Measurements from ENCODE around the gene MAPKAP1.

- TF ChIP-seq, protein P1, sequence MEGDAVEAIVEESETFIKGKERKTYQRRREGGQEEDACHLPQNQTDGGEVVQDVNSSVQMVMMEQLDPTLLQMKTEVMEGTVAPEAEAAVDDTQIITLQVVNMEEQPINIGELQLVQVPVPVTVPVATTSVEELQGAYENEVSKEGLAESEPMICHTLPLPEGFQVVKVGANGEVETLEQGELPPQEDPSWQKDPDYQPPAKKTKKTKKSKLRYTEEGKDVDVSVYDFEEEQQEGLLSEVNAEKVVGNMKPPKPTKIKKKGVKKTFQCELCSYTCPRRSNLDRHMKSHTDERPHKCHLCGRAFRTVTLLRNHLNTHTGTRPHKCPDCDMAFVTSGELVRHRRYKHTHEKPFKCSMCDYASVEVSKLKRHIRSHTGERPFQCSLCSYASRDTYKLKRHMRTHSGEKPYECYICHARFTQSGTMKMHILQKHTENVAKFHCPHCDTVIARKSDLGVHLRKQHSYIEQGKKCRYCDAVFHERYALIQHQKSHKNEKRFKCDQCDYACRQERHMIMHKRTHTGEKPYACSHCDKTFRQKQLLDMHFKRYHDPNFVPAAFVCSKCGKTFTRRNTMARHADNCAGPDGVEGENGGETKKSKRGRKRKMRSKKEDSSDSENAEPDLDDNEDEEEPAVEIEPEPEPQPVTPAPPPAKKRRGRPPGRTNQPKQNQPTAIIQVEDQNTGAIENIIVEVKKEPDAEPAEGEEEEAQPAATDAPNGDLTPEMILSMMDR (conservative IDR thresholded peaks at IDR 0.05): no peak
- no peak for TF ChIP-seq ZFX (IDR thresholded peaks at IDR 0.05)
Measured at GRCh38 chr9:125397736-125398135, 309.3 kb downstream of the MAPKAP1 start.

Data from C4-2B (cell line).